ENCODE results near the gene PLCB1.

The PLCB1 gene

GRCh38 chr20:8671370-8671961 lies 539.4 kb downstream of the PLCB1 start:
- DNase-seq (ENCODE audit: extremely low read depth in 1 of 2, low read depth in 1 of 2), result no peak

DNA sequence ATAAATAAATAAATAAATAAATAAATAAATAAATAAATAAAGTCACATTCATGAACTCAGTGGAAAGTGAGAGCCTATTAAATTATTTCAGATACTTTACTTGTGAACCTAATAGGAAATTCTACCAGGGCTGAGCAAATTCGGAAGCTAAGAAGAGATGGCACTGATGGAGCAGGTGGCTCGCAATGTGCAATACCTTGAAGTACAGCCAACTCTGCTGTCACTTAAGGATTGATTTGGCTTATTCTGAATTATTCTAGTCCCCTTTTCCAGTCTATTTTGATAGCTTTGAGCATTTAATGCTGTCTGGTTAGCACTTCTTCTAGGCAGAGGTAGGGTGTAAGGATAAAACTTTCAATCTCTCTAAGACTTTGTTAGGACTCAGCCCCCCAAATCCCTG lies 541.0 kb downstream of the PLCB1 start:
- no peak for DNase-seq (ENCODE audit: extremely low read depth in 1 of 2, low read depth in 1 of 2)

- no peak for DNase-seq (ENCODE audit: extremely low read depth in 1 of 2, low read depth in 1 of 2)
Observed at GRCh38 chr20:8675896-8676295, 543.8 kb downstream of the PLCB1 start.

DNA sequence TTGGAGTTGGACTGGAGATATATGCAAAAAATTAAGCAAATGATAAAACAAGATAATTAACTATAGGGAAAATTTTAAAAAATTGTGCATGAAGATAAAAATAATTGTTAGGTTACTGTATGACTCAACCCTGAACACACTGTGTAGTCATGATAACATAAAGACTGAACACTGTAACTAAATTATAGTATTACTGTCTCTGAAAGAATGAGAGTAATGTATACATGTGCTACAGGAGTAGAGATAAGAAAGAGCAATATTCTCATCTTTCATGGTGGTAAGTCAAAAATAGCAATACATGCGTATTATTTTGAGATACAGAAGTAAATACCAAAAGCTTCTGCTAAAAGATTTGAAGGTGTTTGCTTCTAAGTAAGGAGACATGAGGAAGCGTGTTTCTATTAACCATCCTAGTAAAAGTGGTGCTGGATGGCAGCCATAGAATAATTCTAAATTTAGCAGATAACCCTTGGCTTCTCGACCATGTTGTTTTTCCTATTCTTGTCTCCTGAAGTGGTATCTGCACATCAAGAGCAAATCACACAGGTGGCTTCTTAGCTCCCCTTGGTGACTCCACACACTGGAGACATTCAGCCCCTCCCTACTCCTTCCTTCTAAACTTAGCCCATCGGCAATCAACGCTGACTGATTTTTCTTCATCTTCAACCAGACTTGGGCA lies 546.2 kb downstream of the PLCB1 start:
- DNase-seq (ENCODE audit: extremely low read depth in 1 of 2, low read depth in 1 of 2), result no peak

DNA sequence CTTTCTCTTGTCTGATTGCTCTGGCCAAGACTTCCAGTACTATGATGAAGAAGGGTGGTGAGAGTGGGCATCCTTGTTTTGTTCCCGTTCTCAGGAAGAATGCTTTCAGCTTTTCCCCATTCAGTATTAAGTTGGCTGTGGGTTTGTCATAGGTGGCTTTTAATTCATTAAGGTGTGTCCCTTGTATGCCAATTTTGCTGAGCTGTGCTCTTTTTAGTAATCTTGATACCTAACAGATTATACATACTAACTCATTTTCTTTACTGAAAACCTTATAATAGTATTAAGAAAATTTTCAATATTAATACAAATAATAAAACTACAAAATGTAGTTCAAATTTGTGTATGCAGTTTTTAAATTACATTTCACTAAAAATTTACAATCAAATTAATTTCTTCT lies 557.3 kb downstream of the PLCB1 start:
- DNase-seq (ENCODE audit: extremely low read depth in 1 of 2, low read depth in 1 of 2), result no peak

DNA sequence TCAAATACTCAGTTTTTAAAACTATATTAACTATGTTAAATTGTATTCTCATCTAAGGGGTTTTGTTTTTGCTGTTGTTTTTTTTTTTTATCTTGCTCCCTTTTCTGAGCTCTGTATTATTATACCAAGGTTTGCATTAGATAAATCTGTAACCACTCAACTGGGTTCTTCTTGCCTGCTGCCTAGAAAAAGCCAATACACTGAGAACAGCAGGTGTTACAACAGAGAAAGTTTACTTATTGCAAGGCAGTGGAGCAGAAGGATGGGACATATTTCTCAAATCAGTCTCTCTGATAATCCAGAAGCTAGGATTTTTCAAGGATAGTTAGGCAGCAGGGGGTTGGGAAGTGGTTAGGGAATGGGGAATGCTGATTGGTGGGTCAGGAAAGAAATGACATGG lies 558.0 kb downstream of the PLCB1 start:
- no peak for DNase-seq (ENCODE audit: extremely low read depth in 1 of 2, low read depth in 1 of 2)

GRCh38 chr20:8693709-8694108 lies 561.6 kb downstream of the PLCB1 start:
- no peak for DNase-seq (ENCODE audit: extremely low read depth in 1 of 2, low read depth in 1 of 2)

GRCh38 chr20:8700756-8701155 lies 568.7 kb downstream of the PLCB1 start:
- no peak for DNase-seq (ENCODE audit: extremely low read depth in 1 of 2, low read depth in 1 of 2)

- DNase-seq (ENCODE audit: extremely low read depth in 1 of 2, low read depth in 1 of 2), result no peak
Observed at GRCh38 chr20:8706961-8707700, 575.1 kb downstream of the PLCB1 start.

GRCh38 chr20:8709627-8710026 lies 577.6 kb downstream of the PLCB1 start:
- DNase-seq (ENCODE audit: extremely low read depth in 1 of 2, low read depth in 1 of 2), result no peak

DNA sequence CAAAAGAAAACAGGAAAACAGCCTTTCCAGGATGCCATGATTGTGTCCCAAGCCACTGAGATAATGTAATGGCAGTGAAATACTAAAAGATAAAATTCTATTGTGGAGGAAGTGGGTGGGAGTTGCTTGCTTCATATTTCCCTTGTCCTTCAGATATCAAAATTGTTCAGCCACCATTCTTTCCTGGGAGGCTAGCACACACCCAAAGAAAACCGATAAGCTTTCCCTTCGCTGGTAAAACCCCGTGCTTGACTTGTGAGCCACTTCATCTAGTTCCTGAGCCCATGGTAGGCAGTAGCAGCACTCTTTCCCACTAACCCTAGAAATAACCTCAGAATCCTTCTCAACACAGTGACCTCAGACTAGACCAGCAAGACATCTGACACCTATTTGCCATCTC lies 579.4 kb downstream of the PLCB1 start:
- no peak for DNase-seq (ENCODE audit: extremely low read depth in 1 of 2, low read depth in 1 of 2)

GRCh38 chr20:8714206-8714605 lies 582.1 kb downstream of the PLCB1 start:
- DNase-seq (ENCODE audit: extremely low read depth in 1 of 2, low read depth in 1 of 2), result no peak

GRCh38 chr20:8718279-8718678 lies 586.2 kb downstream of the PLCB1 start:
- DNase-seq (ENCODE audit: extremely low read depth in 1 of 2, low read depth in 1 of 2), result no peak

- DNase-seq (ENCODE audit: extremely low read depth in 1 of 2, low read depth in 1 of 2), result no peak
Observed at GRCh38 chr20:8720089-8720488, 588.0 kb downstream of the PLCB1 start.

GRCh38 chr20:8721098-8721497 lies 589.0 kb downstream of the PLCB1 start:
- no peak for DNase-seq (ENCODE audit: extremely low read depth in 1 of 2, low read depth in 1 of 2)

- no peak for DNase-seq (ENCODE audit: extremely low read depth in 1 of 2, low read depth in 1 of 2)
Observed at GRCh38 chr20:8722277-8722928, 590.3 kb downstream of the PLCB1 start.

DNA sequence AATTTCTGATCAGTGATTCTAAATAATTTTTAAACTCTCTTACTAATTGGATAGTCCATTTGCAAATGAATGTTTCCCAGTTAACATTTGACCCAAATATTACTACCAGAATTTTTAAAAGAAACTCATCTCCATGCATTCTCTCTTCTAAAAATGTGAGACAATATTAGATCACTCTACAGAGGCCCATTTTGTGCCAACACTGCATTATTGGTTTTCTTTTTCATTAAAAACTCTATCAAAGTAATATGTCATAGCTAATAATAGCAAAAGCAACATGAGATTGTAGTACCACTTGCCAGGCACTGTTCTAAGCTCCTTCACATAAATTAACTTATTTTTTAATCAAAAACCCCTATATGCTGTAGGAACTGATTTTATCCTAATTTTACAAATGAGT lies 591.2 kb downstream of the PLCB1 start:
- no peak for DNase-seq (ENCODE audit: extremely low read depth in 1 of 2, low read depth in 1 of 2)

DNA sequence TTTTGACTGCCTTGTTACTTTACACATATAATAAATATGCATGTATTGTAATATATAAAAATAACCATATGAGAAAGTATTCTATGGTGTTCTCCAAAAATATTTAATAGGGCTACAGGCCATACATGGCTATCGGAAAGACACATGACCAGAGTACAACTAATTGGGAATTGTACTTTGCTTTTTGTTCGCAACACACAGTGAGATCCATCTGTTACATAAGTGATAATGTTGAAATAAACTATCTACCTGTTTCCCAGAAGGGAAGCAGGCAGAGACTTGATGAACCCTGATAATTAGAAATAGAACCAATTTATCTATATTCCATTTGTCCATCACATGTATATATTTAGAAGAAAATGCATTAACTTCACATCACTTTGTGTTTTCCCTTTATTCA lies 592.8 kb downstream of the PLCB1 start:
- DNase-seq (ENCODE audit: extremely low read depth in 1 of 2, low read depth in 1 of 2), result no peak

DNA sequence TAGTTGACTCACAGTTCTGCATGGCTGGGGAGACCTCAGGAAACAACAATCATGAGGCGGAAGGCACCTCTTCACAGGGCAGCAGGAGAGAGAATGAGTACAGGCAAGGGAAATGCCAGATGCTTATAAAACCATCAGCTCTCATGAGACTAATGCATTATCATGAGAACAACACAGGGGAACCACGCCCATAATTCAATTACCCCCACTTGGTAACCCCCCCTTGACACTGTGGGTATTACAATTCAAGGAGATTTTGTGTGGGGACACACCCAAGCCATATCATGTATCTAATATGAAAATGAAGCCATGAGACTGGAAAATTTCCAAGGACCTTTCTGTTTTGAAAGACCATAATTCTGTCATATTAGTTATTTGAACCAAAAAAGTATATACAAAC lies 594.4 kb downstream of the PLCB1 start:
- DNase-seq (ENCODE audit: extremely low read depth in 1 of 2, low read depth in 1 of 2), result no peak

- DNase-seq (ENCODE audit: extremely low read depth in 1 of 2, low read depth in 1 of 2), result no peak
Observed at GRCh38 chr20:8735014-8735413, 602.9 kb downstream of the PLCB1 start.

DNA sequence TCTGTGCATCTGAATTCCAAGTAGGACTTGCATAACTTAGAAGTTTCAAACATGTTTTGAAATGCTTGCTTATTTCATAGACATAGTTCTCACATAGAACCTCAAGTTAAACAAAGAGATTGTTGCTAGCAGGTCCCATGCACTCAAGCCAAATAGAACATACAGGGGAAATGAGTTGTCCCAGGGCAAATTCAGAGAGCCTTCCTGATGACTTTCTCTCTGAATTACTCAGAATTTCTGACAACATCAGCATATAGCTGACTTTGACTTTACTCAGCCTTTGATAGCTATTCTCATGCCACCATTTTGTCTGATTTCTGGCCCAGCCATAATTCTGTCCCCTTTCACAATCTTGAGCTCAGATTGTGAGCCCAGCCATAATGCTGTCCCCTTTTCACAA lies 603.6 kb downstream of the PLCB1 start:
- no peak for DNase-seq (ENCODE audit: extremely low read depth in 1 of 2, low read depth in 1 of 2)

DNA sequence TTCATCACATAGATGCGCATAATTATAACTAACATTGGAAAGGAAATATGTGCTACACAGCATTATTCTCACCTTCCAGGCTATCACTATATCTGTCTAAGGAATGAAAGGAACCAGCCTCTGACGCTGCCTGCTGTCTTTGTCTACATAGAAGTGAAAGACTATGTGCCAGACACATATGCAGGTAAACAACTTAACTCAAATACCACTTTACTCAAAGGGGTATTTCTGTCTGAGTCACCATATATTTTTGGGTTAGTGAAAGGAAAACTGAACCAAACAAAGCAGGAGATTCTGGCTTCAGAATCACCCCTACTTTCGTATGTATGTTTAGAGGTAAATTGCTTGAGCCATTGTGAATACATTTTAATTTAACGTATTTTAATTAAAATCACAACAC lies 608.2 kb downstream of the PLCB1 start:
- no peak for DNase-seq (ENCODE audit: extremely low read depth in 1 of 2, low read depth in 1 of 2)

Data from stimulated activated CD8-positive, alpha-beta memory T cell treated with anti-CD3 and anti-CD28 coated beads, Interleukin-7, amount 100 ng/mL, for 48 hours (primary cell).